ENCODE data around the gene DYRK1B. TPM values are rescaled to one million over a fixed set of nuclear protein-coding genes. Genes with fewer than 3 reads are reported as not detected.
"Not testable (repeated sequence)": the region's sequence is repeated elsewhere in the genome, so short reads cannot be mapped to it uniquely, and the experiment has no call there.

The DYRK1B gene
- total RNA-seq, 1 experiment from 2014 or later = 16.0 TPM

GRCh38 chr19:39878866-39879265 is 44.9 kb upstream of the DYRK1B start:
- intact Hi-C loops (cut with micrococcal nuclease; ENCODE audit: unreplicated experiment); H3K36me3 ChIP-seq (ENCODE audit: insufficient read depth, low read length, poor library complexity, severe bottlenecking); POLR2A ChIA-PET (ENCODE audit: low non-redundant PET); H3K27me3 ChIP-seq (replicated peaks; ENCODE audit: insufficient read depth, low read depth, low read length, poor library complexity); H3K27ac ChIP-seq (ENCODE audit: low read depth, low read length, poor library complexity, severe bottlenecking); DNase-seq (ENCODE audit: low spot score); H3K9me3 ChIP-seq (ENCODE audit: low read depth, low read length, poor library complexity, severe bottlenecking); H3K4me3 ChIP-seq (ENCODE audit: low read depth, low read length, poor library complexity, severe bottlenecking); CTCF ChIA-PET; BruUV-seq (replicated peaks); H3K4me1 ChIP-seq (ENCODE audit: insufficient read depth, low read length, poor library complexity, severe bottlenecking): not testable (repeated sequence)

DNA sequence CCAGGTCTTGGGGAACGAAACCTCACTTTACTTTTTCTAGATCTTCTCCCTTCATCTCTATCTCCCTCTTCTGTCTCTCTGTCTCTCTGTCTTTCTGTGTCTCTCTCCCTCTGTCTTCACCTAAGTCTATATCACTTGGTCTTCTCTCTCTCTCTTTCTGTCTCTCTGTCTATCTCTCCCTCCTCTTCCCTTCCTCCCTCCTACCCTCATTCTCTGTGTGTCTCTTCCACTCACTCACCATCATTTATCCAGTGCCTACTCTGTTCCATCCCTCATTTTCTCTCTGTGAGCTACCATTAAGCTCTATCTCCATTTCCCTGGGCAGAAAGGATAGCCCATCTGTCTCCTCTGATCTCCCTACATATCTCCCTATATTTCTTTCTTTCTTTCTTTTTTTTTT is 44.4 kb upstream of the DYRK1B start:
- Histone ChIP-seq H3K4me3 (ENCODE audit: low read depth, low read length, poor library complexity, severe bottlenecking) (no peak overlapping the region), H3K4me1 (ENCODE audit: insufficient read depth, low read length, poor library complexity, severe bottlenecking) (no peaks in the 10 kb centered on the region), H3K27me3 (replicated peaks; ENCODE audit: insufficient read depth, low read depth, low read length, poor library complexity) (no peaks in the 10 kb centered on the region), H3K9me3 (ENCODE audit: low read depth, low read length, poor library complexity, severe bottlenecking) (no peaks in the 10 kb centered on the region), H3K27ac (ENCODE audit: low read depth, low read length, poor library complexity, severe bottlenecking) (no peak overlapping the region), H3K36me3 (ENCODE audit: insufficient read depth, low read length, poor library complexity, severe bottlenecking) (no peaks in the 10 kb centered on the region)
- BruUV-seq (replicated peaks) = no TSS peak
- TF ChIP-seq CTCF (conservative IDR thresholded peaks at IDR 0.05; ENCODE audit: low read depth, low read length) (no peak), EZH2 (IDR thresholded peaks at IDR 0.05; ENCODE audit: borderline replicate concordance, low read depth, low read length, poor library complexity, severe bottlenecking) (no peak)
- DNase-seq (ENCODE audit: low spot score) = no peak
- CTCF ChIA-PET = no interaction called here
- POLR2A ChIA-PET (ENCODE audit: low non-redundant PET) = no interaction called here
- intact Hi-C loops (cut with micrococcal nuclease; ENCODE audit: unreplicated experiment) = no loop called here

DNA sequence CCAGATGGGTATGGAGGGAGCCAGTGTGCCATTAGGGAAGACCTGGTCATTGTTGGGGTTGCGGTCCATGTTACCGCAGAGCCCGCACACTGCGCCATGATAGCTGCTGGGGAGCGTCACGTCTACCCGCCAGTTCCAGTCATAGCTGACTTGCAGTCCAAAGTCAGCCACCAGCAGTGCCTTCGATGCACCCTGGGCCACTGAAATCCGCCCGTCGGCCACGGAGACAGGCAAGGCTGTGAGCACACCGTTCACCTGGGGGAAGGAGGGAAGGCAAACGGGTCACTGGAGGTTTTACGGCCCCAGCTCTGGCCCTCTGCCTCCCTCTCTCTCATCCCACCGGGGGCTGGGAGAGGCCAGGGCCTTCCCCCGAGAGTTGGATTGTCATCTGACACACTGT is 44.0 kb upstream of the DYRK1B start:
- CTCF ChIA-PET; POLR2A ChIA-PET (ENCODE audit: low non-redundant PET); intact Hi-C loops (cut with micrococcal nuclease; ENCODE audit: unreplicated experiment); H3K4me1 ChIP-seq (ENCODE audit: insufficient read depth, low read length, poor library complexity, severe bottlenecking); DNase-seq (ENCODE audit: low spot score); H3K27me3 ChIP-seq (replicated peaks; ENCODE audit: insufficient read depth, low read depth, low read length, poor library complexity); H3K36me3 ChIP-seq (ENCODE audit: insufficient read depth, low read length, poor library complexity, severe bottlenecking); H3K27ac ChIP-seq (ENCODE audit: low read depth, low read length, poor library complexity, severe bottlenecking); BruUV-seq (replicated peaks); H3K4me3 ChIP-seq (ENCODE audit: low read depth, low read length, poor library complexity, severe bottlenecking); H3K9me3 ChIP-seq (ENCODE audit: low read depth, low read length, poor library complexity, severe bottlenecking): not testable (repeated sequence)

- CTCF ChIA-PET; BruUV-seq (replicated peaks); H3K4me3 ChIP-seq (ENCODE audit: low read depth, low read length, poor library complexity, severe bottlenecking); intact Hi-C loops (cut with micrococcal nuclease; ENCODE audit: unreplicated experiment); POLR2A ChIA-PET (ENCODE audit: low non-redundant PET); H3K36me3 ChIP-seq (ENCODE audit: insufficient read depth, low read length, poor library complexity, severe bottlenecking); H3K4me1 ChIP-seq (ENCODE audit: insufficient read depth, low read length, poor library complexity, severe bottlenecking); H3K27me3 ChIP-seq (replicated peaks; ENCODE audit: insufficient read depth, low read depth, low read length, poor library complexity); H3K9me3 ChIP-seq (ENCODE audit: low read depth, low read length, poor library complexity, severe bottlenecking); H3K27ac ChIP-seq (ENCODE audit: low read depth, low read length, poor library complexity, severe bottlenecking): not testable (repeated sequence)
- peak; percentile 23 for DNase-seq (ENCODE audit: low spot score)
These were observed 43.5 kb upstream of the DYRK1B start for GRCh38 chr19:39877488-39877887.

DNA sequence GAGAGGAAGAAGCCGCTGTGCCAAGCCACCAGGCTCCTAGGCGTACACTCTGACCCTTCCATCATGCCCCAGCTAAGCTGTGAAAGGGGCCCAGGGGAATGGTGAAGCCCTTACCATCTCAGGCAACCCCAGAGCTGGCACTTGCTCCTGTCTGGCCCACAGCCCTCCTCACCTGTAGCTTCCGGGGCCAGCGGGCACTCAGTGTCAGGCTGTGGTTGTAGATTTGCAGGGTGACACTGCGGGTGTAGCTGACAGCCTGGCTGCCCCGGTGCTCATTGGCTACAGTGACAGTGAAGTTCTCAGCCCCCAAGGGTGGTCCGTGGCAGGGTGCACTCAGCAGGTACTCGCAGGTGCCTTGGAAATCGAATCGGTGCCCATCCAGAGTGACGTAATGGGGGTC is 42.5 kb upstream of the DYRK1B start:
- CTCF ChIA-PET; H3K36me3 ChIP-seq (ENCODE audit: insufficient read depth, low read length, poor library complexity, severe bottlenecking); POLR2A ChIA-PET (ENCODE audit: low non-redundant PET); H3K4me3 ChIP-seq (ENCODE audit: low read depth, low read length, poor library complexity, severe bottlenecking); H3K9me3 ChIP-seq (ENCODE audit: low read depth, low read length, poor library complexity, severe bottlenecking); BruUV-seq (replicated peaks); intact Hi-C loops (cut with micrococcal nuclease; ENCODE audit: unreplicated experiment); DNase-seq (ENCODE audit: low spot score); H3K27me3 ChIP-seq (replicated peaks; ENCODE audit: insufficient read depth, low read depth, low read length, poor library complexity); H3K4me1 ChIP-seq (ENCODE audit: insufficient read depth, low read length, poor library complexity, severe bottlenecking); H3K27ac ChIP-seq (ENCODE audit: low read depth, low read length, poor library complexity, severe bottlenecking): not testable (repeated sequence)

GRCh38 chr19:39875401-39875864 is 41.5 kb upstream of the DYRK1B start:
- H3K27me3 ChIP-seq (replicated peaks; ENCODE audit: insufficient read depth, low read depth, low read length, poor library complexity); BruUV-seq (replicated peaks); H3K27ac ChIP-seq (ENCODE audit: low read depth, low read length, poor library complexity, severe bottlenecking); H3K9me3 ChIP-seq (ENCODE audit: low read depth, low read length, poor library complexity, severe bottlenecking); intact Hi-C loops (cut with micrococcal nuclease; ENCODE audit: unreplicated experiment); H3K4me3 ChIP-seq (ENCODE audit: low read depth, low read length, poor library complexity, severe bottlenecking); DNase-seq (ENCODE audit: low spot score); H3K36me3 ChIP-seq (ENCODE audit: insufficient read depth, low read length, poor library complexity, severe bottlenecking); H3K4me1 ChIP-seq (ENCODE audit: insufficient read depth, low read length, poor library complexity, severe bottlenecking); POLR2A ChIA-PET (ENCODE audit: low non-redundant PET): not testable (repeated sequence)
- CTCF ChIA-PET = interaction anchor here (0.7 kb wide), 1 partner anchor 290 kb away, joined by 4 read pairs; no protein-coding TSS in a partner anchor

Data from A673 (cell line).